Heart left ventricle (tissue), 16 donors: Measurements from ENCODE around the gene ADAM22. TPM values are rescaled to one million over a fixed set of nuclear protein-coding genes. Genes with fewer than 3 reads are reported as not detected.

Source experiments
- ATAC-seq, 4 donors: fragments of 200-7000 bp; cut with Tn5 transposase; one replicate each; pipeline ENCODE4 v1.9.1; 2020 to 2022; ENCODE audit warnings: moderate library complexity in 4 of 4, mild to moderate bottlenecking in 3 of 4, moderate number of reproducible peaks in 1 of 4
- DNase-seq, 5 donors: peaks; one replicate each; pipeline ENCODE4 v3.0.0-alpha.2; 2020
- H3K27ac ChIP-seq, 12 donors: fragments of 200-600 bp; sonication (generic) in 4 of 12; one replicate each; pipeline versions ENCODE4 v1.5.0 to v1.8.0; 2016 to 2022; ENCODE audit warnings: mild to moderate bottlenecking in 2 of 12
- H3K27me3 ChIP-seq, 9 donors: fragments of 200-600 bp; sonication (generic) in 2 of 9; one replicate each; pipeline versions ENCODE4 v1.5.1 to v1.8.0; 2016 to 2022; ENCODE audit warnings: mild to moderate bottlenecking in 3 of 9
- H3K36me3 ChIP-seq, 9 donors: fragments of 200-600 bp; sonication (generic) in 2 of 9; one replicate each; pipeline versions ENCODE4 v1.5.0 to v1.8.0; 2018 to 2022; ENCODE audit warnings: mild to moderate bottlenecking in 2 of 9
- H3K4me1 ChIP-seq, 12 donors: fragments of 200-600 bp; sonication (generic) in 4 of 12; one replicate each; pipeline versions ENCODE4 v1.5.0 to v1.8.0; 2016 to 2022; ENCODE audit warnings: mild to moderate bottlenecking in 3 of 12
- H3K4me3 ChIP-seq, 12 donors: fragments of 200-600 bp; sonication (generic) in 4 of 12; one replicate each; pipeline versions ENCODE4 v1.5.0 to v1.8.0; 2017 to 2022; ENCODE audit warnings: mild to moderate bottlenecking in 9 of 12, moderate library complexity in 4 of 12
- H3K9me3 ChIP-seq, 12 donors: fragments of 200-600 bp; sonication (generic) in 4 of 12; one replicate each; pipeline versions ENCODE4 v1.5.0 to v1.8.0; 2016 to 2022; ENCODE audit warnings: mild to moderate bottlenecking in 1 of 12
- POLR2A ChIP-seq, 2 donors: fragments of 450-650 bp; IDR thresholded peaks; one replicate each; pipeline ENCODE4 v1.6.1; 2017; ENCODE audit warnings: antibody characterized with exemption in 2 of 2, mild to moderate bottlenecking in 2 of 2, moderate library complexity in 2 of 2
- WGBS, 4 donors: extraction: QIAGEN DNeasy Blood & Tissue Kit in 2 of 4; methylation state at CpG; one replicate each; pipeline versions ENCODE4 v1.1.5 to v1.1.7; 2013 to 2018; 5-methylcytosine and 5-hydroxymethylcytosine counted together
- intact Hi-C, 10 donors: fragments of 100-400 bp; cut with DNase I; formaldehyde crosslinking; loops; one replicate each; pipeline versions ENCODE4 v1.11.1 to v1.14.2; 2022
- polyA plus RNA-seq, 2 donors: library from polyadenylated mRNA; stranded (reverse); fragments of 200-250 nt; gene quantifications; one replicate each; pipeline ENCODE4 v1.2.3, GENCODE V29; 2013
- total RNA-seq, 9 donors: library from RNA; depleted of rRNA in 2 of 9; stranded (reverse); fragments of >200 nt in 2 of 9; fragmentation: NEBNext Ultra II Directional in 3 of 9; extraction: Animal tissue kit (Norgen Biotek cat#: 25700) in 3 of 9; gene quantifications; one replicate each; pipeline versions ENCODE4 v1.1.0 to v1.2.4, GENCODE V29; 2016 to 2023
- TF ChIP-seq, protein P1 (sequence below), 12 donors: fragments of 200-600 bp; sonication (generic) in 4 of 12; IDR thresholded peaks; one replicate each; pipeline versions ENCODE4 v1.5.0 to v1.8.0; 2018 to 2022; ENCODE audit warnings: antibody characterized with exemption in 12 of 12, mild to moderate bottlenecking in 5 of 12
- donor health status: ischemic (EF 13 %, LVEDD 7.1; RV severe dilation, severe dysfunction).
- donor health status: healthy with polysubstance abuse.
- donor health status: DM: no; HTN: yes; CAD: no.
- donor health status: DM: no; HTN: no; CAD: no.
- donor health status: ischemic (EF 25% LVEDD 6.9; RV normal size, moderate dysfunction).
- donor health status: ischemic (EF 25% LVEDD 5.7; RV mildly dilated, moderate dysfunction).
- donor health status: healthy.
- donor health status: DM: yes; HTN: yes; CAD: no.
- donor health status: ischemic (EF 35%, LVEDD 5.7; RV mildly dilated, moderate dysfunction).
- donor health status: nonischemic (EF 11% LVEDD 7.7; RV severe dilation, severe dysfunction).
- donor health status: DM: yes; HTN: yes; CAD: no.
- donor health status: PGD.
- donor health status: ischemic (EF 29% LVEDD 5.4; RV normal size, mild dysfunction).
- donor health status: nonischemic (EF 23%, LVEDD 6.1; RV moderate dilation, normal function).

ADAM22 gene
- total and polyA plus RNA-seq, 11 donors = 0.27 to 3.4 (median 1.1) TPM

DNA sequence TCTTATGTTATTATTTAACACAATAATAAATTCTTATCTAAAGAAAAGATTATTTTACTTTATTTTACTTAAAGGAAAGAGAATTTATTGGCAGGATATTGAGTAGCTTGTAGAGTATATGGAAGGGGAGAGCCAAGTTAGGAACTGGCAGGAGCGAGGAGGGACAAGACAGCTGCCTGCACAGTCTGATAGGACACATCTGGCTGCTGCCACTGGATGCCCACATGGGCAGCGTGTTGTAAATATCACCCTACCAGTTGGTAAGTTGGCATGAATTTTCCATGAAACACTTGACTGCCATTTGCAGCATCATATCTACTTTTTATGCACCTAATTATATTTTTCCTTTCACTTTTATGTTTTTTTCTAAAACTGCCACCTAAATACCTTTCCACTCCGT is 266.2 kb downstream of the ADAM22 start:
- no peak overlapping the region for H3K4me3 ChIP-seq
- ATAC-seq (no peak), DNase-seq (no peak)
- peaks cover 0 to 58% (median 37%) of the 10 kb centered on the region in 9 donors for H3K36me3 ChIP-seq
- no peak for TF ChIP-seq POLR2A (IDR thresholded peaks at IDR 0.05)
- TF ChIP-seq, protein P1, sequence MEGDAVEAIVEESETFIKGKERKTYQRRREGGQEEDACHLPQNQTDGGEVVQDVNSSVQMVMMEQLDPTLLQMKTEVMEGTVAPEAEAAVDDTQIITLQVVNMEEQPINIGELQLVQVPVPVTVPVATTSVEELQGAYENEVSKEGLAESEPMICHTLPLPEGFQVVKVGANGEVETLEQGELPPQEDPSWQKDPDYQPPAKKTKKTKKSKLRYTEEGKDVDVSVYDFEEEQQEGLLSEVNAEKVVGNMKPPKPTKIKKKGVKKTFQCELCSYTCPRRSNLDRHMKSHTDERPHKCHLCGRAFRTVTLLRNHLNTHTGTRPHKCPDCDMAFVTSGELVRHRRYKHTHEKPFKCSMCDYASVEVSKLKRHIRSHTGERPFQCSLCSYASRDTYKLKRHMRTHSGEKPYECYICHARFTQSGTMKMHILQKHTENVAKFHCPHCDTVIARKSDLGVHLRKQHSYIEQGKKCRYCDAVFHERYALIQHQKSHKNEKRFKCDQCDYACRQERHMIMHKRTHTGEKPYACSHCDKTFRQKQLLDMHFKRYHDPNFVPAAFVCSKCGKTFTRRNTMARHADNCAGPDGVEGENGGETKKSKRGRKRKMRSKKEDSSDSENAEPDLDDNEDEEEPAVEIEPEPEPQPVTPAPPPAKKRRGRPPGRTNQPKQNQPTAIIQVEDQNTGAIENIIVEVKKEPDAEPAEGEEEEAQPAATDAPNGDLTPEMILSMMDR (IDR thresholded peaks at IDR 0.05) = no peak
- 86 to 91% (median 88%) methylated on average over 3 of the region's 3 CpGs for WGBS, 4 donors
- H3K9me3 ChIP-seq = no peaks in the 10 kb centered on the region
- H3K27ac ChIP-seq = no peak overlapping the region
- intact Hi-C loops = no loop called here
- no peaks in the 10 kb centered on the region for H3K27me3 ChIP-seq
- no peaks in the 10 kb centered on the region for H3K4me1 ChIP-seq

DNA sequence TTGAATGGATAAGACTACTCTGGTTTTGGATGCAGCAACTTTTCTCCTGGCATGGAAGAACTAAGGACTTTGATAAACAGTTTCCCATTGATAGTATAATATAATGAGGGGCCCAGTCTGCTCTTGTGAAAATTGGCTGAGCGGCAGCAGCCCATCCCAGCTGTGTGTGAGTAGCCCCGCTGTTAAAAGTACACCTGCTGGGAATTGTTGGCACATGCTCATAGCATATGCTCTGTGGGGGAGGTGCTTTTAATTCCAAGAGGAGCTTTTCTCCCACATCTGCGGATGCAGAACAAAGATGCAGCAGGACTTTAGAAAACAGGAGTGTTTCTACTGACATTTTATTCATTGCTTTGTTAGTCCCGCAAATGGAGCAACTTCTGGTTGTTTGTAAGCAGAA is 266.7 kb downstream of the ADAM22 start:
- Histone ChIP-seq H3K27ac (no peak overlapping the region), H3K27me3 (no peaks in the 10 kb centered on the region), H3K4me3 (no peak overlapping the region), H3K36me3 (peaks cover 0 to 64% (median 43%) of the 10 kb centered on the region in 9 donors), H3K4me1 (no peaks in the 10 kb centered on the region), H3K9me3 (no peaks in the 10 kb centered on the region)
- intact Hi-C loops = no loop called here
- ATAC-seq = no peak
- TF ChIP-seq, protein P1 (IDR thresholded peaks at IDR 0.05) = no peak
- TF ChIP-seq POLR2A (IDR thresholded peaks at IDR 0.05) = no peak
- no peak for DNase-seq
- 75 to 86% (median 81%) methylated on average over 4 of the region's 4 CpGs for WGBS, 4 donors

DNA sequence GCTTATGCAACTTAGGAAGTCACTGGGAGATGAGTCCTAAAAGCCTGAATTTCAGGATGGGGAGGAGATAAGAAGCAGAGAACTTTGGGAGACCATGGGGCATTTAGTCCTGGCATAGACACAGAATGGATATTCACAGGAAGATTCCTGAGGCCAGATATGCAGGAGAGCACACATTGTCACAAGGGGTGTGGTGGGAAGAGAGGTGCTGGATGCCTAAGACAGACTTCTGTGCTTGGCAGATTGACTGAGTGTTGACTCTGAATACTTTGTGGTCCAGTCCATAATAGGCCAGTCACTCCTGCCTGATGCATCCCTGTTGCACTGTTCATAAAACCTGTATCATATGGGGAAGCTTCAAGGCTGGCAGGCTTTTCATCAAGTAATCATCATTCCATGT is 267.3 kb downstream of the ADAM22 start:
- ATAC-seq = no peak
- no peak for DNase-seq
- no peak overlapping the region for H3K4me3 ChIP-seq
- intact Hi-C loops = no loop called here
- H3K27ac ChIP-seq = no peak overlapping the region
- H3K27me3 ChIP-seq = no peaks in the 10 kb centered on the region
- no peak for TF ChIP-seq POLR2A (IDR thresholded peaks at IDR 0.05)
- TF ChIP-seq, protein P1 (IDR thresholded peaks at IDR 0.05) = no peak
- peaks cover 0 to 69% (median 48%) of the 10 kb centered on the region in 9 donors for H3K36me3 ChIP-seq
- no peaks in the 10 kb centered on the region for H3K9me3 ChIP-seq
- H3K4me1 ChIP-seq = no peaks in the 10 kb centered on the region

DNA sequence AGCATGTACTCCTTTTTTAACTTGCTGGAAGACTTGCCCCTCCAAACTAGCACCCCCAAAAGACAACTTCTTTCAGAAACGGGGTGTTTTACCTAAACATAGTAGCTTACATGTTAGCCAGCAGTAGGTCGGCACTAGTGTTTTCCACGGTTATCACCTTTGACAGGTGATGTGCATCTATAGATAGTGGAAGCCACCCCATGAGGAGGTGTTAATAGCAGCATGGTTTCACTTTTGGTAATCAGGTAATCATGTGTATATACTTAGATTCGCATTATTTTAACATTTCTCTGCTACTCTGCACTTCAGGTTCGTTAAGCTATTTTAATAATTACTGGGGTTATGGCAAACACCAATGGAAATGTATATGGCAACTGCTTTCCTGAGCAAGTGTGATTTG is 268.2 kb downstream of the ADAM22 start:
- peaks cover 0 to 70% (median 54%) of the 10 kb centered on the region in 9 donors for H3K36me3 ChIP-seq
- intact Hi-C loops = no loop called here
- ATAC-seq = no peak

More for the DNA sequence above, 268.2 kb downstream of the ADAM22 start:
- DNase-seq = no peak
- no peak overlapping the region for H3K27ac ChIP-seq
- H3K9me3 ChIP-seq = no peaks in the 10 kb centered on the region
- no peak overlapping the region for H3K4me3 ChIP-seq
- TF ChIP-seq, protein P1 (IDR thresholded peaks at IDR 0.05) = no peak
- TF ChIP-seq POLR2A (IDR thresholded peaks at IDR 0.05) = no peak
- no peaks in the 10 kb centered on the region for H3K27me3 ChIP-seq
- 73 to 85% (median 81%) methylated on average over 5 of the region's 5 CpGs for WGBS, 4 donors
- H3K4me1 ChIP-seq = no peaks in the 10 kb centered on the region
